Fibroblast of lung (primary cell): ENCODE data around the gene CES3. TPM values are rescaled to one million over a fixed set of nuclear protein-coding genes. Genes with fewer than 3 reads are reported as not detected.

Experiments
- DNase-seq, 2 donors: peaks; one replicate each; pipeline versions ENCODE4 v3.0.0 to v3.0.0-alpha.2; 2010; ENCODE audit warnings: low read depth in 2 of 2
- H2AFZ ChIP-seq: 2 replicates; pipeline ENCODE4 v1.5.1; 2012; ENCODE audit warnings: low read length, control low read depth, inconsistent platforms
- H3K27ac ChIP-seq: 2 replicates; pipeline ENCODE4 v1.5.1; 2011; ENCODE audit warnings: low read length, control low read depth; ENCODE audit not compliant: insufficient read depth
- H3K27me3 ChIP-seq: 2 replicates; pipeline ENCODE4 v1.5.1; 2011; ENCODE audit warnings: mild to moderate bottlenecking, low read length; ENCODE audit not compliant: control insufficient read depth, insufficient read depth
- H3K36me3 ChIP-seq: 2 replicates; pipeline ENCODE4 v1.5.1; 2011; ENCODE audit warnings: low read length; ENCODE audit not compliant: control insufficient read depth, insufficient read depth
- H3K4me1 ChIP-seq: 2 replicates; pipeline ENCODE4 v1.5.1; 2011; ENCODE audit warnings: low read length; ENCODE audit not compliant: control insufficient read depth, insufficient read depth; ENCODE audit errors: extremely low read depth
- H3K4me2 ChIP-seq: 2 replicates; pipeline ENCODE4 v1.5.1; 2011; ENCODE audit warnings: low read length, control low read depth; ENCODE audit not compliant: insufficient read depth; ENCODE audit errors: extremely low read depth
- H3K4me3 ChIP-seq, 4 experiments: fragments of 200-600 bp in 1 of 4; sonication (generic) in 1 of 4; replicated peaks in 1 of 4; 2 replicates each; pipeline ENCODE4 v1.5.1; 2011 to 2016; ENCODE audit warnings: low read length in 4 of 4, low read depth in 3 of 4, mild to moderate bottlenecking in 3 of 4, control low read depth in 2 of 4, inconsistent platforms in 1 of 4, mixed read lengths in 1 of 4; ENCODE audit not compliant: insufficient read depth in 1 of 4; ENCODE audit errors: control extremely low read depth in 1 of 4
- H3K79me2 ChIP-seq: 2 replicates; pipeline ENCODE4 v1.5.1; 2012; ENCODE audit warnings: mild to moderate bottlenecking, low read length, inconsistent platforms; ENCODE audit not compliant: control insufficient read depth, insufficient read depth
- H3K9ac ChIP-seq: 2 replicates; pipeline ENCODE4 v1.5.1; 2011; ENCODE audit warnings: mild to moderate bottlenecking, low read length, control low read depth; ENCODE audit not compliant: insufficient read depth
- H3K9me3 ChIP-seq: 2 replicates; pipeline ENCODE4 v1.5.1; 2012; ENCODE audit warnings: low read depth, low read length; ENCODE audit not compliant: control insufficient read depth, insufficient read depth
- H4K20me1 ChIP-seq: 2 replicates; pipeline ENCODE4 v1.5.1; 2011; ENCODE audit warnings: low read length; ENCODE audit not compliant: control insufficient read depth, insufficient read depth; ENCODE audit errors: extremely low read depth
- EZH2 ChIP-seq: IDR thresholded peaks from 2 replicates; pipeline ENCODE4 v1.5.1; 2012; ENCODE audit warnings: low read length, control low read depth, mild to moderate bottlenecking; ENCODE audit errors: missing control alignments
- polyA plus RNA-seq, 2 donors: library from polyadenylated mRNA; depleted of rRNA in 1 of 2; stranded (reverse) in 1 of 2; unstranded in 1 of 2; fragments of >200 nt; gene quantifications; 2 replicates each; pipeline ENCODE4 v1.2.1, GENCODE V29; 2011 to 2012; ENCODE audit warnings: missing spikeins in 1 of 2
- total RNA-seq: library from RNA; depleted of rRNA; stranded (reverse); fragments of >200 nt; gene quantifications from 2 replicates; pipeline ENCODE4 v1.2.1, GENCODE V29; 2014
- TF ChIP-seq, protein P1 (sequence below), 2 donors: IDR thresholded peaks in 1 of 2; conservative IDR thresholded peaks in 1 of 2; 1 replicate in 1 of 2; 2 replicates in 1 of 2; pipeline ENCODE4 v1.5.1; 2011 to 2012; ENCODE audit warnings: low read length in 2 of 2, control low read depth in 1 of 2, inconsistent platforms in 1 of 2, low read depth in 1 of 2, mild to moderate bottlenecking in 1 of 2

Gene CES3
- total and polyA plus RNA-seq, 2 donors (not counting 1 experiment from before 2014, with no cell fraction given) = 0.01 to 1.3 TPM

DNA sequence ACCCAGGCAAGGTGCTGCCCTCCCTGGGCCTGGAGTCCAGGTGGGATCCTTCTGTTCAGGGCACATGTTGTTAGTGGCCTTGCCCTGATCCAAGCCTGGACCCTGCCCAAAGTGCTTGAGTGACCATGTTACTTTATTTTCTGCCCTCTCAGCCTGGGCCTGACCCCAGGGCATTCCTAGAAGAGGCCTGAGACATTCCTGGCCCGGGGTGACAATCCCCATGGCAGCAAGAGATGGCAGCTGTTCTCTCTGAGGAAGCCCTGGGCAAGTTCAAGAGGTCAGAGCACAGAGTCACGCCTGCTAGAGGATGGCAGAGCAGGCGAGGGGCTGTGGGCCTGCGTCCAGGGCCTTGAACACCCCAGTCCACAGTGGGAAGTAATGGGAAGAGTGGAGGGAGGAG, 47.4 kb upstream of the CES3 start:
- H3K27ac ChIP-seq = no peak overlapping the region

DNA sequence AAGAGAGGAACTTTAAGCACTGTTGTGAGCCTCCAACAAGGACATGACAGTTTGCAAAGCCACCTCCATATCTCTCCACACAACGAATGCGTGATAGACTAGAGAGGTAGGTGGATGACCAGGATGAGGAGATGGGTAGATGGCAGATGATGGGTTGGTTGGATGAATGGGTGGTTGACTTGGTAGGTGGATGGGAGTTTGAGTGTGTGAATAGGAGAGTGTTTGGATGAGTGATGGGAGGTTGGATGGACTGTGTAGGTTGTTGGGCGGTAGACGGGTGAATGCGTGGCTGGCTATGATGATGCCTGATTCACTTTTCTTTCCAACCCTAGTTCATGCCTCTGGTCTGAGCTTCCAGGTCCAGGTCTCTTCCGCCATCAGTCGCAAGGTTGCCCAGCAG, 46.5 kb upstream of the CES3 start:
- Histone ChIP-seq H3K9ac (no peak overlapping the region), H2AFZ (no peak overlapping the region), H3K27me3 (peaks cover 6% of the 10 kb centered on the region), H3K9me3 (no peaks in the 10 kb centered on the region), H3K36me3 (no peaks in the 10 kb centered on the region), H3K4me1 (no peaks in the 10 kb centered on the region), H3K4me2 (no peak overlapping the region), H3K27ac (no peak overlapping the region), H3K79me2 (no peaks in the 10 kb centered on the region), H3K4me3 (no peak overlapping the region), H4K20me1 (no peaks in the 10 kb centered on the region)
- DNase-seq = no peak
- TF ChIP-seq, protein P1, sequence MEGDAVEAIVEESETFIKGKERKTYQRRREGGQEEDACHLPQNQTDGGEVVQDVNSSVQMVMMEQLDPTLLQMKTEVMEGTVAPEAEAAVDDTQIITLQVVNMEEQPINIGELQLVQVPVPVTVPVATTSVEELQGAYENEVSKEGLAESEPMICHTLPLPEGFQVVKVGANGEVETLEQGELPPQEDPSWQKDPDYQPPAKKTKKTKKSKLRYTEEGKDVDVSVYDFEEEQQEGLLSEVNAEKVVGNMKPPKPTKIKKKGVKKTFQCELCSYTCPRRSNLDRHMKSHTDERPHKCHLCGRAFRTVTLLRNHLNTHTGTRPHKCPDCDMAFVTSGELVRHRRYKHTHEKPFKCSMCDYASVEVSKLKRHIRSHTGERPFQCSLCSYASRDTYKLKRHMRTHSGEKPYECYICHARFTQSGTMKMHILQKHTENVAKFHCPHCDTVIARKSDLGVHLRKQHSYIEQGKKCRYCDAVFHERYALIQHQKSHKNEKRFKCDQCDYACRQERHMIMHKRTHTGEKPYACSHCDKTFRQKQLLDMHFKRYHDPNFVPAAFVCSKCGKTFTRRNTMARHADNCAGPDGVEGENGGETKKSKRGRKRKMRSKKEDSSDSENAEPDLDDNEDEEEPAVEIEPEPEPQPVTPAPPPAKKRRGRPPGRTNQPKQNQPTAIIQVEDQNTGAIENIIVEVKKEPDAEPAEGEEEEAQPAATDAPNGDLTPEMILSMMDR (conservative IDR thresholded peaks at IDR 0.05 in 1 of 2, IDR thresholded peaks at IDR 0.05 in 1 of 2; ENCODE audit: low read depth in 1 of 2, low read length in 2 of 2) = no peak
- TF ChIP-seq EZH2 = no peak

More for the DNA sequence above, 47.4 kb upstream of the CES3 start:
- Histone ChIP-seq H2AFZ (no peak overlapping the region), H3K4me2 (no peak overlapping the region), H3K79me2 (no peaks in the 10 kb centered on the region), H4K20me1 (no peaks in the 10 kb centered on the region), H3K9me3 (no peaks in the 10 kb centered on the region), H3K27me3 (peaks cover 6% of the 10 kb centered on the region), H3K4me3 (no peak overlapping the region), H3K4me1 (no peaks in the 10 kb centered on the region), H3K36me3 (no peaks in the 10 kb centered on the region), H3K9ac (no peak overlapping the region)
- TF ChIP-seq, protein P1 (conservative IDR thresholded peaks at IDR 0.05 in 1 of 2, IDR thresholded peaks at IDR 0.05 in 1 of 2; ENCODE audit: low read depth in 1 of 2, low read length in 2 of 2) = no peak
- no peak for TF ChIP-seq EZH2
- DNase-seq = no peak

DNA sequence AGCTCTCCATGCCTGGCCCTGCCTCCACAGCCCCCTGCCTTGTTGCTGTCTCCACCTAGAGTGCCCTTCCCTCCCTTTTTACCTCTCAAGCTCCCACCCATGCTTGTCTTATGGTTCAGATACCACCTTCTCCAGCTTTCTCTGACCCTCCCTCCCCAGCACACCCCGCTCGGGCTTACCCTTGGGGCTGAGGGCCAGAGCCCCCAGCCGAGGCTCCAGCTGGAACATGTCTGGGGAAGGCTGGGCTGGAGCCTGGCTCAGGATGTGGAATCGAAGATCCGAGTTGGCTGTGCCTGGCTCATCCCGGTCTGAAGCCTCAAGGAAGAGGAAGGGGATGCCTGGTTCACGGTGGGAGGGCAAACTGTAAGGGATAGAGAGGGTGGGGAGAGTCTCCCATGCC, 46.0 kb upstream of the CES3 start:
- no peaks in the 10 kb centered on the region for H3K36me3 ChIP-seq
- H3K9ac ChIP-seq = no peak overlapping the region
- no peaks in the 10 kb centered on the region for H3K9me3 ChIP-seq
- H3K27me3 ChIP-seq = peaks cover 6% of the 10 kb centered on the region
- no peak overlapping the region for H3K4me3 ChIP-seq
- TF ChIP-seq, protein P1 (conservative IDR thresholded peaks at IDR 0.05 in 1 of 2, IDR thresholded peaks at IDR 0.05 in 1 of 2; ENCODE audit: low read depth in 1 of 2, low read length in 2 of 2) = no peak
- TF ChIP-seq EZH2 = no peak
- no peak overlapping the region for H3K4me2 ChIP-seq
- no peak overlapping the region for H2AFZ ChIP-seq
- no peak for DNase-seq
- no peaks in the 10 kb centered on the region for H3K79me2 ChIP-seq
- H3K27ac ChIP-seq = no peak overlapping the region
- H3K4me1 ChIP-seq = no peaks in the 10 kb centered on the region
- H4K20me1 ChIP-seq = no peaks in the 10 kb centered on the region
